ENCODE results near the gene CPNE4.

Gene CPNE4

DNA sequence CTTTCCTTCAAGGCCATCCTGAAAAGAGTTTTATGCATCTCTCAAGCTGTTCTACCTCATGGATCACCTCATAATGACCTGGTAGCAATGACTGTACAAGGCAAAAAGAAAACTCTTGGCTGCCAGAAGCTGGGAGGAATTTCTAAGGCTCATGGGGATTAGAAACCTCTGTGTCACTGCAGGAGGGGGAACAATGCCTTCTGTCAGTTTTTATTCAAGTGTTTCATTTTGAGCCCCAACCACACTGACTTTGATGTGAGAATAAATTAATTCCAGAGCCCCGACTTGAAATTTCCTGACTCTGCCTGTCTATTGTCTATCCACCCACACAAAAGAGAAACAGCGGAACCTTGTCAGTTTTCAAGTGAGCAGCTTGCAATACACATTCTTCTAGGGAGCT lies 473.3 kb downstream of the CPNE4 start:
- no peaks in the 10 kb centered on the region for H3K9me3 ChIP-seq (ENCODE audit: control insufficient read depth, insufficient read depth, low read length)
- no peak for TF ChIP-seq EZH2phosphoT487 (IDR thresholded peaks at IDR 0.05; ENCODE audit: borderline replicate concordance, low read length)
- TF ChIP-seq, protein P1, sequence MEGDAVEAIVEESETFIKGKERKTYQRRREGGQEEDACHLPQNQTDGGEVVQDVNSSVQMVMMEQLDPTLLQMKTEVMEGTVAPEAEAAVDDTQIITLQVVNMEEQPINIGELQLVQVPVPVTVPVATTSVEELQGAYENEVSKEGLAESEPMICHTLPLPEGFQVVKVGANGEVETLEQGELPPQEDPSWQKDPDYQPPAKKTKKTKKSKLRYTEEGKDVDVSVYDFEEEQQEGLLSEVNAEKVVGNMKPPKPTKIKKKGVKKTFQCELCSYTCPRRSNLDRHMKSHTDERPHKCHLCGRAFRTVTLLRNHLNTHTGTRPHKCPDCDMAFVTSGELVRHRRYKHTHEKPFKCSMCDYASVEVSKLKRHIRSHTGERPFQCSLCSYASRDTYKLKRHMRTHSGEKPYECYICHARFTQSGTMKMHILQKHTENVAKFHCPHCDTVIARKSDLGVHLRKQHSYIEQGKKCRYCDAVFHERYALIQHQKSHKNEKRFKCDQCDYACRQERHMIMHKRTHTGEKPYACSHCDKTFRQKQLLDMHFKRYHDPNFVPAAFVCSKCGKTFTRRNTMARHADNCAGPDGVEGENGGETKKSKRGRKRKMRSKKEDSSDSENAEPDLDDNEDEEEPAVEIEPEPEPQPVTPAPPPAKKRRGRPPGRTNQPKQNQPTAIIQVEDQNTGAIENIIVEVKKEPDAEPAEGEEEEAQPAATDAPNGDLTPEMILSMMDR (IDR thresholded peaks at IDR 0.05; ENCODE audit: low read depth, low read length, poor library complexity, severe bottlenecking) = no peak
- H3K4me1 ChIP-seq (ENCODE audit: control insufficient read depth, low read length) = no peaks in the 10 kb centered on the region
- H3K36me3 ChIP-seq (ENCODE audit: control insufficient read depth, low read length) = no peaks in the 10 kb centered on the region
- peaks cover 3% of the 10 kb centered on the region; the same call in 1 of the 2 replicates for H3K27me3 ChIP-seq (ENCODE audit: control insufficient read depth, low read length)
- H4K20me1 ChIP-seq (ENCODE audit: control insufficient read depth, insufficient read depth, low read depth, low read length) = no peaks in the 10 kb centered on the region
- no peaks in the 10 kb centered on the region for H3K79me2 ChIP-seq (ENCODE audit: control insufficient read depth, low read length)
- no peaks in the 10 kb centered on the region for H3K9me2 ChIP-seq (replicated peaks; ENCODE audit: control insufficient read depth, low read length)
- H3K4me3 ChIP-seq (ENCODE audit: low read length) = no peak overlapping the region
- no peak overlapping the region for H3K27ac ChIP-seq (ENCODE audit: low read depth, low read length)
- H3K4me2 ChIP-seq (ENCODE audit: low read length) = no peak overlapping the region
- no peaks in the 10 kb centered on the region for H3F3A ChIP-seq (ENCODE audit: control insufficient read depth, insufficient read depth)

DNA sequence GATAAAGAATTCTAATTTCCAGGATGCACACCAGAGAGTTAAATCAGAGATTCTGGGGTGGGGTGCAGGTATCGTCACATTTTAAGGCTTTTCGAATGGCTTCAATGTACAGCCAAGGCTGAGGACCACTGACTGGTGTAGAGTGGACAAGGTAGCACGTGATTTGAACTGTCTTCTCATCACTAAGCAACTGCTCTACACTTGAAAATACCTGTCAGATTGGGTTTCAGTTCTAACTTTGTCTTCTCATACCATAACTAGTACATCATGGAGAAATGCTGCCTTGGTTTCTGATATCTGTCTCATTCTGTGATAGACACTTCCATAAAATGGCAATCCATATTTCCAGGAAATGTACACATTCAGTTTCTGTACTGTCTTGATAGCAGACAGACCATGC lies 474.0 kb downstream of the CPNE4 start:
- H3K27ac ChIP-seq (ENCODE audit: low read depth, low read length) = no peak overlapping the region

DNA sequence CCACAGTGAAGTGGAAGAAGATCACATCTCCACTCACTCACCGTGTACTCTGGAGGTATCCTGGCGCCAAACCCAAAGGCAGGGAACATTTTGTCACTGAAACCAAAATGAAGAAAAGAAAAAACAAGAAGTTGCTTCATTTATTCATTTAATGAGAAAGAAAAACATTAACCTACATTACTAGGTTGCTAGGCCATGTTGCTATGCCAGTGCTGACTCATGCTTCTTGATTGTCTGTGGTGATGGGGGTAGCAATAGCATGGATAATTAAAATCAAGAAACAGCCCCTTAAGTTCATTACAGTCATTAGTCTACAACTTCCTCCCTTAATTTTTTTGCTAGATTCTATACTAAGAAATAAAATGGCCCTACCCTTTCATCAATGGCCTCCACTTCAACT lies 479.4 kb downstream of the CPNE4 start:
- H3K36me3 ChIP-seq (ENCODE audit: control insufficient read depth, low read length) = no peaks in the 10 kb centered on the region
- no peaks in the 10 kb centered on the region for H3K79me2 ChIP-seq (ENCODE audit: control insufficient read depth, low read length)
- no peak overlapping the region for H3K4me2 ChIP-seq (ENCODE audit: low read length)
- H4K20me1 ChIP-seq (ENCODE audit: control insufficient read depth, insufficient read depth, low read depth, low read length) = no peaks in the 10 kb centered on the region
- H3K4me3 ChIP-seq (ENCODE audit: low read length) = no peak overlapping the region
- H3F3A ChIP-seq (ENCODE audit: control insufficient read depth, insufficient read depth) = no peaks in the 10 kb centered on the region
- TF ChIP-seq, protein P1 (IDR thresholded peaks at IDR 0.05; ENCODE audit: low read depth, low read length, poor library complexity, severe bottlenecking) = no peak
- H3K27ac ChIP-seq (ENCODE audit: low read depth, low read length) = no peak overlapping the region
- H3K9me2 ChIP-seq (replicated peaks; ENCODE audit: control insufficient read depth, low read length) = no peaks in the 10 kb centered on the region
- H3K9me3 ChIP-seq (ENCODE audit: control insufficient read depth, insufficient read depth, low read length) = no peaks in the 10 kb centered on the region
- H3K27me3 ChIP-seq (ENCODE audit: control insufficient read depth, low read length) = no peaks in the 10 kb centered on the region
- H3K4me1 ChIP-seq (ENCODE audit: control insufficient read depth, low read length) = no peaks in the 10 kb centered on the region

More for the DNA sequence above, 474.0 kb downstream of the CPNE4 start:
- Histone ChIP-seq H3K9me2 (replicated peaks; ENCODE audit: control insufficient read depth, low read length) (no peaks in the 10 kb centered on the region), H3K4me3 (ENCODE audit: low read length) (no peak overlapping the region), H4K20me1 (ENCODE audit: control insufficient read depth, insufficient read depth, low read depth, low read length) (no peaks in the 10 kb centered on the region), H3F3A (ENCODE audit: control insufficient read depth, insufficient read depth) (no peaks in the 10 kb centered on the region), H3K79me2 (ENCODE audit: control insufficient read depth, low read length) (no peaks in the 10 kb centered on the region), H3K4me2 (ENCODE audit: low read length) (no peak overlapping the region), H3K4me1 (ENCODE audit: control insufficient read depth, low read length) (no peaks in the 10 kb centered on the region), H3K27me3 (ENCODE audit: control insufficient read depth, low read length) (peaks cover 3% of the 10 kb centered on the region; the same call in 1 of the 2 replicates), H3K36me3 (ENCODE audit: control insufficient read depth, low read length) (no peaks in the 10 kb centered on the region), H3K9me3 (ENCODE audit: control insufficient read depth, insufficient read depth, low read length) (no peaks in the 10 kb centered on the region)
- no peak for TF ChIP-seq EZH2phosphoT487 (IDR thresholded peaks at IDR 0.05; ENCODE audit: borderline replicate concordance, low read length)
- TF ChIP-seq, protein P1 (IDR thresholded peaks at IDR 0.05; ENCODE audit: low read depth, low read length, poor library complexity, severe bottlenecking) = no peak

Measured in DOHH2 (cell line).